GM12878 (cell line): ENCODE measurements around the gene PDGFA. TPM values are rescaled to one million over a fixed set of nuclear protein-coding genes. Genes with fewer than 3 reads are reported as not detected.

Experiments used
- ATAC-seq: fragments of 200-7000 bp; cut with Tn5 transposase; 3 replicates; pipeline ENCODE4 v1.9.1; 2020; ENCODE audit warnings: mild to moderate bottlenecking, moderate library complexity
- BruUV-seq: library from RNA; stranded (reverse); fragments of 400-500 nt; replicated peaks from 2 replicates; lab custom pipeline; 2021; lab: Mats Ljungman, UMichigan
- CTCF ChIA-PET: fragments of 300-600 bp; sonication (Branson Sonifier 250); formaldehyde crosslinking; extraction: SDS; loops from one replicate; lab custom pipeline; 2021; ENCODE audit warnings: inconsistent platforms; lab: Yijun Ruan, JAX
- POLR2A ChIA-PET: fragments of 350-600 bp; formaldehyde crosslinking; extraction: SDS; loops from one replicate; lab custom pipeline; 2021; ENCODE audit warnings: inconsistent platforms; lab: Charles Lee
- RAD21 ChIA-PET: fragments of 300-600 bp; sonication (Branson Sonifier 250); formaldehyde crosslinking; loops from one replicate; lab custom pipeline; 2023; ENCODE audit warnings: antibody characterized with exemption; ENCODE audit not compliant: unreplicated experiment; lab: Charles Lee
- SMC1A ChIA-PET: fragments of 300-600 bp; sonication (Branson Sonifier 250); formaldehyde crosslinking; loops from one replicate; lab custom pipeline; 2023; ENCODE audit not compliant: unreplicated experiment, uncharacterized antibody; lab: Charles Lee
- DNase-seq: peaks from one replicate; pipeline ENCODE4 v3.0.0-alpha.2; 2011; ENCODE audit warnings: low read depth, low spot score
- FAIRE-seq: peaks from 3 replicates; lab custom pipeline; 2011; peaks lifted over from hg19 to GRCh38; lab: Jason Lieb, UNC
- H2AFZ ChIP-seq: 2 replicates; pipeline ENCODE4 v1.6.0; 2011; ENCODE audit warnings: low read depth, low read length, control low read depth; ENCODE audit not compliant: control insufficient read depth
- H3K27ac ChIP-seq: 2 replicates; pipeline ENCODE4 v1.5.1; 2011; ENCODE audit warnings: control low read depth; ENCODE audit not compliant: control insufficient read depth, insufficient read depth
- H3K27me3 ChIP-seq, 2 experiments: replicated peaks in 1 of 2; 2 replicates each; pipeline versions ENCODE4 v1.6.0 to v1.6.1; 2011; ENCODE audit warnings: low read length in 1 of 2; ENCODE audit not compliant: control insufficient read depth in 2 of 2, insufficient read depth in 2 of 2
- H3K36me3 ChIP-seq, 2 experiments: 2 replicates each; pipeline ENCODE4 v1.5.1; 2011; ENCODE audit warnings: low read length in 1 of 2; ENCODE audit not compliant: control insufficient read depth in 2 of 2, insufficient read depth in 2 of 2
- H3K4me1 ChIP-seq: 2 replicates; pipeline ENCODE4 v1.6.1; 2011; ENCODE audit warnings: mild to moderate bottlenecking, low read length, moderate library complexity, mixed read lengths; ENCODE audit not compliant: control insufficient read depth, insufficient read depth
- H3K4me2 ChIP-seq: 2 replicates; pipeline ENCODE4 v1.6.0; 2011; ENCODE audit warnings: control low read depth; ENCODE audit not compliant: control insufficient read depth, insufficient read depth
- H3K4me3 ChIP-seq: fragments of 200-600 bp; sonication (generic); 2 replicates; pipeline ENCODE4 v1.5.1; 2016
- H3K79me2 ChIP-seq: 2 replicates; pipeline ENCODE4 v1.6.0; 2011; ENCODE audit warnings: low read length; ENCODE audit not compliant: control insufficient read depth, insufficient read depth
- H3K9ac ChIP-seq: 2 replicates; pipeline ENCODE4 v1.8.0; 2011; ENCODE audit warnings: low read length, control low read depth, mixed read lengths; ENCODE audit not compliant: control insufficient read depth, insufficient read depth
- H3K9me3 ChIP-seq: replicated peaks from 3 replicates; pipeline ENCODE4 v1.5.1; 2011; ENCODE audit warnings: mild to moderate bottlenecking, low read length; ENCODE audit not compliant: control insufficient read depth, insufficient read depth
- H4K20me1 ChIP-seq: 2 replicates; pipeline ENCODE4 v1.6.0; 2011; ENCODE audit not compliant: control insufficient read depth, insufficient read depth
- ASH2L ChIP-seq: fragments of 300-600, 200-600 bp; sonication (generic); IDR thresholded peaks from 2 replicates; pipeline ENCODE4 v1.6.1; 2017; ENCODE audit warnings: low read depth, mild to moderate bottlenecking, borderline replicate concordance
- BCLAF1 ChIP-seq: fragments of 450-650 bp; IDR thresholded peaks from 2 replicates; pipeline ENCODE4 v1.6.1; 2017; ENCODE audit warnings: antibody characterized with exemption, mild to moderate bottlenecking, moderate library complexity
- CTCF ChIP-seq, 3 experiments: IDR thresholded peaks in 2 of 3; conservative IDR thresholded peaks in 1 of 3; 2 replicates each; pipeline ENCODE4 v1.5.1; 2011; ENCODE audit warnings: low read depth in 3 of 3, low read length in 3 of 3, mild to moderate bottlenecking in 3 of 3, control low read depth in 2 of 3, moderate library complexity in 2 of 3, inconsistent platforms in 1 of 3, mixed read lengths in 1 of 3; ENCODE audit not compliant: control insufficient read depth in 2 of 3, insufficient read depth in 1 of 3; ENCODE audit errors: extremely low read depth in 1 of 3
- FOXK2 ChIP-seq: fragments of 450-650 bp; IDR thresholded peaks from 2 replicates; pipeline ENCODE4 v1.6.1; 2017; ENCODE audit warnings: mild to moderate bottlenecking, moderate library complexity
- GATAD2B ChIP-seq: fragments of 450-650 bp; conservative IDR thresholded peaks from 2 replicates; pipeline ENCODE4 v1.6.1; 2017; ENCODE audit warnings: low read depth, mild to moderate bottlenecking, moderate library complexity
- IKZF1 ChIP-seq: fragments of 450-650 bp; conservative IDR thresholded peaks from 2 replicates; pipeline ENCODE4 v1.6.1; 2017; ENCODE audit warnings: antibody characterized with exemption, mild to moderate bottlenecking
- KDM1A ChIP-seq: fragments of 200-600 bp; sonication (generic); IDR thresholded peaks from 2 replicates; pipeline ENCODE4 v1.6.1; 2016; ENCODE audit warnings: borderline replicate concordance
- MAX ChIP-seq: IDR thresholded peaks from 2 replicates; pipeline ENCODE4 v1.6.1; 2012; ENCODE audit warnings: low read depth, low read length, improper control_type of control experiment
- POLR2AphosphoS2 ChIP-seq: IDR thresholded peaks from 2 replicates; pipeline ENCODE4 v1.6.1; 2011; ENCODE audit warnings: low read depth, mild to moderate bottlenecking, low read length, improper control_type of control experiment, moderate library complexity
- POLR2AphosphoS5 ChIP-seq: IDR thresholded peaks from 2 replicates; pipeline ENCODE4 v1.6.1; 2011; ENCODE audit warnings: mild to moderate bottlenecking, low read length, inconsistent platforms
- RCOR1 ChIP-seq: conservative IDR thresholded peaks from 2 replicates; pipeline ENCODE4 v1.6.1; 2012; ENCODE audit warnings: low read depth, low read length, improper control_type of control experiment
- RUNX3 ChIP-seq: IDR thresholded peaks from 2 replicates; pipeline ENCODE4 v1.6.1; 2012; ENCODE audit warnings: low read length, inconsistent platforms
- SMAD1 ChIP-seq: fragments of 450-650 bp; IDR thresholded peaks from 2 replicates; pipeline ENCODE4 v1.6.1; 2018; ENCODE audit warnings: mild to moderate bottlenecking, low read depth; ENCODE audit not compliant: partially characterized antibody
- SMAD5 ChIP-seq: IDR thresholded peaks from 2 replicates; pipeline ENCODE4 v1.6.1; 2016; ENCODE audit warnings: antibody characterized with exemption, low read depth
- SMARCA5 ChIP-seq: fragments of 450-650 bp; IDR thresholded peaks from 2 replicates; pipeline ENCODE4 v1.6.1; 2017; ENCODE audit warnings: mild to moderate bottlenecking
- SMC3 ChIP-seq: IDR thresholded peaks from 2 replicates; pipeline ENCODE4 v1.6.1; 2011; ENCODE audit warnings: low read length, improper control_type of control experiment, borderline replicate concordance
- USF2 ChIP-seq: IDR thresholded peaks from 2 replicates; pipeline ENCODE4 v1.6.1; 2011; ENCODE audit warnings: low read depth, low read length, improper control_type of control experiment, borderline replicate concordance
- ZNF217 ChIP-seq: fragments of 450-650 bp; IDR thresholded peaks from 2 replicates; pipeline ENCODE4 v1.6.1; 2017; ENCODE audit warnings: antibody characterized with exemption, mild to moderate bottlenecking
- ZSCAN29 ChIP-seq: fragments of 450-650 bp; IDR thresholded peaks from 2 replicates; pipeline ENCODE4 v1.6.1; 2017; ENCODE audit warnings: mild to moderate bottlenecking, moderate library complexity
- WGBS: methylation state at CpG from one replicate; pipeline ENCODE4 v1.1.6; 2016; ENCODE audit warnings: low lambda C conversion rate; ENCODE audit not compliant: insufficient replicate concordance, insufficient coverage; ENCODE audit errors: missing lambda C conversion rate; 5-methylcytosine and 5-hydroxymethylcytosine counted together
- in situ Hi-C: fragments of 300-500 bp; cut with MboI; formaldehyde crosslinking; loops from 9 replicates; pipeline ENCODE4 v1.14.3; 2018; ENCODE audit warnings: mixed read lengths
- intact Hi-C: fragments of 100-400 bp; cut with micrococcal nuclease; formaldehyde crosslinking; loops from one replicate; pipeline ENCODE4 v1.14.2; 2022; ENCODE audit not compliant: unreplicated experiment
- polyA plus RNA-seq, 11 experiments: library from polyadenylated mRNA; depleted of rRNA in 4 of 11; unstranded in 6 of 11; stranded (reverse) in 5 of 11; fragments of >200 nt; fragmentation: Nextera tagmentation in 4 of 11; fragmentation: Illumina TruSeq in 1 of 11; extraction: Ambion mirVana in 4 of 11; extraction: Trizol in 1 of 11; gene quantifications; 1 replicate in 1 of 11; 2 replicates in 10 of 11; pipeline versions ENCODE4 v1.2.1 to v1.2.3, GENCODE V29; 2011 to 2016; ENCODE audit warnings: inconsistent platforms in 2 of 11, missing spikeins in 2 of 11, low read depth in 1 of 11
- total RNA-seq, 4 experiments: library from RNA; depleted of rRNA in 3 of 4; stranded (reverse); fragments of >200 nt in 3 of 4; fragmentation: Illumina TruSeq in 1 of 4; extraction: Trizol in 1 of 4; gene quantifications; 2 replicates each; pipeline versions ENCODE4 v1.2.1 to v1.2.3, GENCODE V29; 2013 to 2021

Gene PDGFA
- total and polyA plus RNA-seq, 10 of the 15 experiments (the other 5 are each of a cell fraction or from before 2014, with no cell fraction given) = 2.5 to 10.0 (median 5.6) TPM

GRCh38 chr7:484356-485101 lies 35.1 kb downstream of the PDGFA start:
- intact Hi-C loops = no loop called here
- Histone ChIP-seq H3K9me3 (no peaks in the 10 kb centered on the region), H3K36me3 (no peaks in the 10 kb centered on the region), H3K27me3 (no peaks in the 10 kb centered on the region), H3K4me1 (no peaks in the 10 kb centered on the region), H3K79me2 (no peaks in the 10 kb centered on the region), H3K9ac (no peak overlapping the region), H3K4me3 (no peak overlapping the region), H2AFZ (no peak overlapping the region), H4K20me1 (no peaks in the 10 kb centered on the region), H3K4me2 (no peak overlapping the region), H3K27ac (no peak overlapping the region)
- no peak for TF ChIP-seq SMAD1
- no peak for TF ChIP-seq SMAD5
- no peak for TF ChIP-seq POLR2AphosphoS2
- no peak for TF ChIP-seq IKZF1
- TF ChIP-seq RCOR1 = no peak
- no peak for TF ChIP-seq BCLAF1
- TF ChIP-seq POLR2AphosphoS5 = no peak
- no peak for TF ChIP-seq GATAD2B
- no peak for TF ChIP-seq ZSCAN29
- no peak for TF ChIP-seq KDM1A
- no peak for TF ChIP-seq USF2
- no peak for TF ChIP-seq SMC3
- no peak for TF ChIP-seq SMARCA5
- no peak for TF ChIP-seq MAX
- TF ChIP-seq RUNX3 = no peak
- TF ChIP-seq ASH2L = no peak
- TF ChIP-seq CTCF (IDR thresholded peaks at IDR 0.05 in 2 of 3, conservative IDR thresholded peaks at IDR 0.05 in 1 of 3; ENCODE audit: control insufficient read depth in 2 of 3, extremely low read depth in 1 of 3, insufficient read depth in 1 of 3, low read depth in 3 of 3, low read length in 3 of 3) = no peak
- no peak for TF ChIP-seq FOXK2
- no peak for TF ChIP-seq ZNF217
- no peak for FAIRE-seq
- DNase-seq = no peak
- BruUV-seq = no TSS peak
- SMC1A ChIA-PET = no interaction called here
- CTCF ChIA-PET = no interaction called here
- POLR2A ChIA-PET = no interaction called here
- no peak for ATAC-seq
- RAD21 ChIA-PET = no interaction called here
- 38% methylated on average over 21 of the region's 21 CpGs for WGBS
- in situ Hi-C loops = no loop called here
